CD14-positive monocyte (primary cell): ENCODE measurements around the gene UBAP1L. TPM values are rescaled to one million over a fixed set of nuclear protein-coding genes. Genes with fewer than 3 reads are reported as not detected.

ENCODE experiments used
- DNase-seq, 3 donors: peaks; one replicate each; pipeline ENCODE4 v3.0.0-alpha.2; 2011 to 2022
- H2AFZ ChIP-seq: 2 replicates; pipeline ENCODE4 v1.6.0; 2012; ENCODE audit warnings: mild to moderate bottlenecking, low read depth, low read length, inconsistent platforms; ENCODE audit not compliant: insufficient read depth, poor library complexity, severe bottlenecking
- H3K27ac ChIP-seq, 2 donors: 1 replicate in 1 of 2; 2 replicates in 1 of 2; pipeline ENCODE4 v1.5.1; 2012 to 2013; ENCODE audit warnings: low read length in 2 of 2, control low read depth in 1 of 2, inconsistent platforms in 1 of 2, low read depth in 1 of 2, mild to moderate bottlenecking in 1 of 2
- H3K27me3 ChIP-seq, 2 donors: one replicate each; pipeline versions ENCODE4 v1.6.0 to v1.6.1; 2011 to 2013; ENCODE audit warnings: low read length in 2 of 2; ENCODE audit not compliant: control insufficient read depth in 2 of 2, insufficient read depth in 2 of 2
- H3K36me3 ChIP-seq, 2 donors: replicated peaks in 1 of 2; 1 replicate in 1 of 2; 2 replicates in 1 of 2; pipeline versions ENCODE4 v1.5.1 to v1.6.1; 2012 to 2013; ENCODE audit warnings: low read length in 2 of 2, control low read depth in 1 of 2, inconsistent platforms in 1 of 2, mild to moderate bottlenecking in 1 of 2; ENCODE audit not compliant: insufficient read depth in 2 of 2, control insufficient read depth in 1 of 2
- H3K4me1 ChIP-seq, 2 donors: 1 replicate in 1 of 2; 2 replicates in 1 of 2; pipeline versions ENCODE4 v1.5.1 to v1.6.1; 2012 to 2013; ENCODE audit warnings: low read length in 2 of 2, control low read depth in 1 of 2, inconsistent platforms in 1 of 2, mild to moderate bottlenecking in 1 of 2, moderate library complexity in 1 of 2; ENCODE audit not compliant: insufficient read depth in 2 of 2, control insufficient read depth in 1 of 2
- H3K4me2 ChIP-seq: replicated peaks from 2 replicates; pipeline ENCODE3; 2012; ENCODE audit warnings: low read length, moderate library complexity, mild to moderate bottlenecking; ENCODE audit not compliant: poor library complexity, severe bottlenecking; ENCODE audit errors: extremely low read depth
- H3K4me3 ChIP-seq, 3 experiments: fragments of 200-600 bp in 1 of 3; sonication (generic) in 1 of 3; replicated peaks in 1 of 3; 1 replicate in 2 of 3; 2 replicates in 1 of 3; pipeline ENCODE4 v1.5.1; 2011 to 2013; ENCODE audit warnings: low read length in 3 of 3, mild to moderate bottlenecking in 3 of 3, control low read depth in 2 of 3, low read depth in 2 of 3, inconsistent platforms in 1 of 3, moderate library complexity in 1 of 3
- H3K79me2 ChIP-seq: 2 replicates; pipeline ENCODE4 v1.6.0; 2012; ENCODE audit warnings: mild to moderate bottlenecking, control low read depth, inconsistent platforms, low read length, moderate library complexity; ENCODE audit not compliant: insufficient read depth
- H3K9ac ChIP-seq: 2 replicates; pipeline ENCODE4 v1.6.0; 2017; ENCODE audit warnings: low read length, mild to moderate bottlenecking; ENCODE audit not compliant: insufficient read depth, poor library complexity, severe bottlenecking
- H3K9me3 ChIP-seq, 2 donors: replicated peaks in 1 of 2; 1 replicate in 1 of 2; 2 replicates in 1 of 2; pipeline versions ENCODE4 v1.5.1 to v1.6.1; 2012 to 2013; ENCODE audit warnings: low read length in 2 of 2, control low read depth in 1 of 2; ENCODE audit not compliant: control insufficient read depth in 1 of 2, insufficient read depth in 1 of 2
- H4K20me1 ChIP-seq: 2 replicates; pipeline ENCODE4 v1.6.0; 2012; ENCODE audit warnings: mild to moderate bottlenecking, low read length, control low read depth, moderate library complexity; ENCODE audit not compliant: insufficient read depth
- H3K27ac Mint-ChIP-seq, 7 donors: one replicate each; pipeline ENCODE4 v1.8.0; 2020; ENCODE audit warnings: mild to moderate bottlenecking in 7 of 7, mixed read lengths in 7 of 7, moderate library complexity in 6 of 7, inconsistent platforms in 2 of 7
- H3K27me3 Mint-ChIP-seq, 3 donors: one replicate each; pipeline ENCODE4 v1.8.0; 2021 to 2022; ENCODE audit warnings: low read depth in 3 of 3, mild to moderate bottlenecking in 3 of 3, mixed read lengths in 3 of 3, moderate library complexity in 3 of 3, inconsistent platforms in 1 of 3
- H3K36me3 Mint-ChIP-seq, 2 donors: one replicate each; pipeline ENCODE4 v1.8.0; 2020; ENCODE audit warnings: mixed read lengths in 2 of 2, inconsistent platforms in 1 of 2, mild to moderate bottlenecking in 1 of 2
- H3K4me1 Mint-ChIP-seq: one replicate; pipeline ENCODE4 v1.8.0; 2020; ENCODE audit warnings: mild to moderate bottlenecking, mixed read lengths
- H3K4me3 Mint-ChIP-seq, 2 donors: one replicate each; pipeline ENCODE4 v1.8.0; 2020; ENCODE audit warnings: mild to moderate bottlenecking in 2 of 2, mixed read lengths in 2 of 2, moderate library complexity in 1 of 2
- H3K9me3 Mint-ChIP-seq, 7 donors: one replicate each; pipeline ENCODE4 v1.8.0; 2020 to 2022; ENCODE audit warnings: mixed read lengths in 7 of 7, mild to moderate bottlenecking in 6 of 7, moderate library complexity in 6 of 7, inconsistent platforms in 2 of 7
- whole genome bisulfite sequencing: methylation state at CpG from one replicate; pipeline ENCODE4 v1.1.5; 2013; ENCODE audit warnings: missing lambda C conversion rate; ENCODE audit not compliant: insufficient coverage; 5-methylcytosine and 5-hydroxymethylcytosine counted together
- intact Hi-C, 2 donors: fragments of 100-400 bp; cut with micrococcal nuclease; formaldehyde crosslinking; loops; one replicate each; pipeline versions ENCODE4 v1.15.0 to v1.15.1; 2023
- polyA plus RNA-seq, 3 donors: library from polyadenylated mRNA; depleted of rRNA in 1 of 3; unstranded in 2 of 3; stranded (reverse) in 1 of 3; fragments of 300-500 nt in 2 of 3; fragments of >200 nt in 1 of 3; fragmentation: Illumina TruSeq in 2 of 3; gene quantifications; 1 replicate in 2 of 3; 2 replicates in 1 of 3; pipeline ENCODE4 v1.2.3, GENCODE V29; 2012 to 2021
- TF ChIP-seq, protein P1 (sequence below): fragments of 200-600 bp; IDR thresholded peaks from one replicate; pipeline ENCODE4 v1.8.0; 2022; ENCODE audit warnings: antibody characterized with exemption, mild to moderate bottlenecking

The UBAP1L gene
- polyA plus RNA-seq, 3 donors, result 4.8 TPM; not detected in 2

DNA sequence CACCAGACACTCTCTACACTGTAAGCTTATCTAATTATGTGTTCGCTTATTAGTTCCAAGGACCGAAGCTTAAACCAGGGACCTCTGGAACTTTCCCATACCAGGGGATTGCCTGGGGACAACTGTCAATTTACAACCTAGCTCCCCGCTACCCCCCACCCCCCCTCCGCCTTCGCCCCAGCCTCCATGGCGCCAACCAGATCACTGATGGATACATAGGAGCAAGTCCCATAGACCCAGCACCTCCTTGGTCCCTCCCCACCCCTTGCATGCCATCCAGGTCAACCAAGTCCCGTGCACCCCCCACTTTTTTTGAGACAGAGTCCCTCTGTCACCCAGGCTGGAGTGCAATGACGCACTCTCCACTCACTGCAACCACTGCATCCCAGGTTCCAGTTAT is 19.5 kb upstream of the UBAP1L start:
- no peak overlapping the region for H3K27ac ChIP-seq
- peaks cover 10 to 17% of the 10 kb centered on the region in 2 donors for H3K4me1 ChIP-seq
- no peak overlapping the region for H3K4me3 ChIP-seq
- H3K4me2 ChIP-seq, result no peak overlapping the region
- DNase-seq, result no peak
- TF ChIP-seq, protein P1, sequence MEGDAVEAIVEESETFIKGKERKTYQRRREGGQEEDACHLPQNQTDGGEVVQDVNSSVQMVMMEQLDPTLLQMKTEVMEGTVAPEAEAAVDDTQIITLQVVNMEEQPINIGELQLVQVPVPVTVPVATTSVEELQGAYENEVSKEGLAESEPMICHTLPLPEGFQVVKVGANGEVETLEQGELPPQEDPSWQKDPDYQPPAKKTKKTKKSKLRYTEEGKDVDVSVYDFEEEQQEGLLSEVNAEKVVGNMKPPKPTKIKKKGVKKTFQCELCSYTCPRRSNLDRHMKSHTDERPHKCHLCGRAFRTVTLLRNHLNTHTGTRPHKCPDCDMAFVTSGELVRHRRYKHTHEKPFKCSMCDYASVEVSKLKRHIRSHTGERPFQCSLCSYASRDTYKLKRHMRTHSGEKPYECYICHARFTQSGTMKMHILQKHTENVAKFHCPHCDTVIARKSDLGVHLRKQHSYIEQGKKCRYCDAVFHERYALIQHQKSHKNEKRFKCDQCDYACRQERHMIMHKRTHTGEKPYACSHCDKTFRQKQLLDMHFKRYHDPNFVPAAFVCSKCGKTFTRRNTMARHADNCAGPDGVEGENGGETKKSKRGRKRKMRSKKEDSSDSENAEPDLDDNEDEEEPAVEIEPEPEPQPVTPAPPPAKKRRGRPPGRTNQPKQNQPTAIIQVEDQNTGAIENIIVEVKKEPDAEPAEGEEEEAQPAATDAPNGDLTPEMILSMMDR, result no peak
- no peak overlapping the region for H3K9ac ChIP-seq
- Mint-ChIP-seq H3K27me3 (no peaks in the 10 kb centered on the region), H3K4me3 (peak overlapping the region in 1 of 2 donors; percentile 96), H3K9me3 (peaks cover 4 to 14% (median 8%) of the 10 kb centered on the region in 7 donors), H3K36me3 (peaks cover 7 to 8% of the 10 kb centered on the region in 2 donors), H3K27ac (peak overlapping the region in 2 of 7 donors; percentile 68 to 94), H3K4me1 (peaks cover 24% of the 10 kb centered on the region)
- peaks cover 0 to 4% of the 10 kb centered on the region in 2 donors for H3K9me3 ChIP-seq
- peaks cover 26% of the 10 kb centered on the region for H3K79me2 ChIP-seq
- no peaks in the 10 kb centered on the region for H3K27me3 ChIP-seq
- WGBS, result 100% methylated on average over 7 of the region's 8 CpGs
- intact Hi-C loops, result no loop called here
- peak overlapping the region; percentile 96 for H2AFZ ChIP-seq
- peaks cover 21% of the 10 kb centered on the region for H4K20me1 ChIP-seq
- peaks cover 2% of the 10 kb centered on the region in 2 donors for H3K36me3 ChIP-seq

DNA sequence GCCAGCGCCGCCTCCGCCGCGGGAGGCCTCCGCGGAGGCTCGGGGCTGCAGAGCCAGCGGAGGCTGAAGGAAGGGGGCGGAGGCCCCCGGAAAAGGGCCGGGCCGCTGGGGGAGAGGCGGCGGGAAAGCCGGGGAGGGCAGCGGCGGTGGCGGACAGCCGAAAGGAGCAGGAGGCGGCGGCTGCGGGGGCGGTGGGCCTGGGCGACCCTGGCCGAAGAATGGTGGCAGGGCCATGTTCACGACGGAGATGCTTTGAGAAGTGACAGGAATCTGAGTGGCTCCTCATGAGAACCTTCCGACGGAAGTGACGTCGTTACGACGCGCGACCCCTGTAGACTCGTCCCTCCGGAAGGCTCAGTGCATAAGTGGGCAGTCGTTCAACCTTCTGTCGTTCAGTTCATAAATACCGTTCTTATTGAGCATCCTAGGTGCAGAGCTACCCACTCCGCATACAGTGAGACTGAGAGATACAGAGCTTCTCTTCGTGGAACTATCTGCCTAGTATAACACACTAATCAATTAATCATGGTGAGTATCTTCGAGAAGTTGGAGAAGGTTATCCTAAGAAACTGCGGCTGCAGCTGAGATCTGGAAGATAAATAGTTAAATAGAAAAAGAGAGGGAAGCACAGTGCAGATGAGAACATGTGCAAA is 18.7 kb upstream of the UBAP1L start, which contains the start of gene PDCD7:
Gene PDCD7 (minus strand): TSS at position 261 of the 653 bp plus-strand sequence. CDS start 27 bp downstream, at position 234.
- Mint-ChIP-seq H3K4me1 (peaks cover 24% of the 10 kb centered on the region), H3K27ac (peak within 1 kb of the TSS; percentile 89 to 94 (median 92)), H3K36me3 (peaks cover 16 to 17% of the 10 kb centered on the region in 2 donors), H3K27me3 (no peaks in the 10 kb centered on the region), H3K4me3 (peak within 1 kb of the TSS; percentile 91 to 96), H3K9me3 (peaks cover 4 to 14% (median 8%) of the 10 kb centered on the region in 7 donors)
- intact Hi-C loops, result no loop called here
- peaks cover 22% of the 10 kb centered on the region for H4K20me1 ChIP-seq
- H3K79me2 ChIP-seq, result peaks cover 32% of the 10 kb centered on the region
- under 1% methylated on average over 41 of the region's 45 CpGs for WGBS
- peak within 1 kb of the TSS; percentile 14 to 84 for H3K27ac ChIP-seq
- DNase-seq, result peak; percentile 79 to 84 (median 80)
- H3K4me1 ChIP-seq, result peaks cover 10 to 17% of the 10 kb centered on the region in 2 donors
- peak within 1 kb of the TSS; percentile 93 for H3K4me2 ChIP-seq
- H2AFZ ChIP-seq, result peak within 1 kb of the TSS; percentile 96
- peak within 1 kb of the TSS; percentile 85 for H3K9ac ChIP-seq
- TF ChIP-seq, protein P1, result no peak
- peaks cover 0 to 4% of the 10 kb centered on the region in 2 donors for H3K9me3 ChIP-seq
- no peaks in the 10 kb centered on the region for H3K27me3 ChIP-seq
- peak within 1 kb of the TSS; percentile 49 to 85 (median 67) for H3K4me3 ChIP-seq
- H3K36me3 ChIP-seq, result peaks cover 9 to 11% of the 10 kb centered on the region in 2 donors
